ENCODE results near the gene TXNRD2.
"Not testable (repeated sequence)": the region's sequence is repeated elsewhere in the genome, so short reads cannot be mapped to it uniquely, and the experiment has no call there.

TXNRD2 gene

DNA sequence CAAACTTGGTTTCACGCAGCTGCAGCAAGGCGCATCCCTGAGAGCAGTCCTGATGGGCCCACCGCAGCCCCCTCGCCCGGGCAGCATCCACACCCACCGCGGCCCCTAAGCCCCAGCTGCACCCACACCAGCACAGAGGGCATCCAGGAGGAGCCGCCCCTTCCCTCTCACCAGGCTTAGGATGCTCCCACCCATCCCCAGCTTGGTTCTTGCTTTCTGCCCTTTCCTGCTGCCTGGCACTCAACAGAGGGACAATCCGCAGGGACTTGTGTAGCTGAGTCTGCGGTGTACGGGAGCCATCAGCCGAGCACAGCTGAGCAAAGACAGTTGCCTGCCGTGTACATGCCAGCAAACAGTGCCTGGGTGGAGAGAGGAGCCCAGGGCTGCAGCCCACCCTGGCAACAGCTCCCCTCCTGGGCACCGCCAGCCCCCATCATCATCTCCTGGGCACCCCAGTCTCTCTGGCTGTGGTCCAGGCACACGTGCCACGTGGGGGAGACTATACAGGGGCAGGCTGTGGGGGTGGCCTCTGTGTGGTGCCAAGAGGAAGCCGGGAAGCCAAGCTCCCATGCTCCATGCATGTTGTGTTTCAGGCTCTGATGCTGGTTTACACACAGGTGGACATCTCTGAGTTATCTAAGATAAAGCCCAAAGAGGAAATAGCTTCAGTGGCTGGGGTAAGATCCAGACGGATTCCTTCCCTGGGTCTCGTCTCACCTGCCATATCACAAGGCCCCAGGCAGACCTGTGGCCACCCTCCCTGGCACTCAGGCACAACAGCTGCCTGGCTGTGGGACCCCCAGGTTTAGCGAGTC is 50.9 kb downstream of the TXNRD2 start:
- no peak for DNase-seq (ENCODE audit: low read depth in 2 of 2)

- no peak for DNase-seq (ENCODE audit: low read depth in 2 of 2)
Measured at GRCh38 chr22:19889951-19890350, 51.7 kb downstream of the TXNRD2 start.

DNA sequence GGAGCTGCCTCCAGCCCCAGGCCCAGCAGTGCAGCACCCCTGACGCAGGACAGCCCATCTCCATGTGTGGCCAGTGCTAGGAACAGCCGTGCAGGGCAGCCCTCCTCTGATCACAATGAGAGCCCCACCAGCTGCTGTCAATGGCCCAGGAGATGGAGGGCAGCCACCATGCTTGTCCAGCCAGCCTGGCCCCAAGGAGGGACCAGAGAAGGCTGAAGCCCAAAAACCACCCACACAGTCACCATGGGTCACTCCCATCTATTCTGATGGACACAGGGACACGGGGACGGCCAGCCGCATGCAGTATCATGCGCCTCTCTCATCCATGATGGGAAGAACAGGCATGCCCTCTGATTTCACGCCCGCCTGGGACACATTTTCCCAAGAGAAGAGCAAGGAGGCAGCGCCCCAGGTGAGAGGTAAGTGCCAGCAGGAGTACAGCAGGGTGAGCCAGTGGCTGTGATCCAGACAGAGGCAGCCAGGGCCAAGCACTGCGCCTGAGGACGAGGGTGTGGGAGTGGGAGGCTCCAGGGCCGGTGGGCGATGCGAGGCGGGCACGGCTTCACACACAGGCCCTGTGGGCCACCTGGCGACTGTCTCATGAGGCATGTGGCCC is 53.4 kb downstream of the TXNRD2 start:
- no peak for DNase-seq (ENCODE audit: low read depth in 2 of 2)

- no peak for DNase-seq (ENCODE audit: low read depth in 2 of 2)
Measured at GRCh38 chr22:19887256-19887985, 54.2 kb downstream of the TXNRD2 start.

- DNase-seq (ENCODE audit: low read depth in 2 of 2) = no peak
Measured at GRCh38 chr22:19886605-19887255, 54.9 kb downstream of the TXNRD2 start.

DNA sequence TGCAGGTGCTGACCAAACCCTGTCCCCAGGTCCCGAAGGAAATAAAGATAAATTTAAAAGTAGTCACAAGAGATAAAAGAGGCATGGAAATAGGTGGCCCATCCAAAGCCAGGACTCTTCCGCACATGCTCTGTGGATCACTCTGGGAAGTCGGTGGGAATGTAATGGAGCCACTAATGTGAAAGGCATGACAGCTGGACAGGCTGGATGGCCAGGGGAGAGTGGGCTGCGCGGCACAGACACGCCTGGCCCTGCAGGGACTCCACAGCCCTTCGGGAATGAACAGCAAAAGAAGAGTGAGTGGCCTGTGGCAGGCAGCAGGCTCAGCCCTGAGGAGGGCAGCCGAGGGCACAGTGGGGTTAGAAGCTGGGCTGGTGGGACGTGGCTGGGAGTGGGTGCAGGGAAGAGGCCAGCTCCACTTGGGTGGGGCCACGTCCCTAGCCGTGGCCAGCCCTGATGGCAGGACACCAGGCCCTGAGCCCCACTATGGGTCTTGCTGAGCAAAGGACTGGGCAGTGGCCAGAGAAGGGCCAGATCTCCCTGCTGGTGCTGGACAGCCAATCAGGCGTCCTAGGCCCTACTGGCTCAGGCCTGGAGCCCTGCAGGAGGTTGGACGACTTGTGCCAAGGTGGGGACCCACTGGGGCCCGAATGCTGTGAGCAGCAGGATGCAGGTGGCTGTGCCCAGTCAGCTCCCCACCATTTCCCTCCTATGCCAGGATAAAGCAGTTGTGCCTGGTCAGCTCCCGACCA is 55.6 kb downstream of the TXNRD2 start:
- DNase-seq (ENCODE audit: low read depth in 2 of 2) = no peak

GRCh38 chr22:19884954-19885751 is 56.5 kb downstream of the TXNRD2 start:
- no peak for DNase-seq (ENCODE audit: low read depth in 2 of 2)

DNA sequence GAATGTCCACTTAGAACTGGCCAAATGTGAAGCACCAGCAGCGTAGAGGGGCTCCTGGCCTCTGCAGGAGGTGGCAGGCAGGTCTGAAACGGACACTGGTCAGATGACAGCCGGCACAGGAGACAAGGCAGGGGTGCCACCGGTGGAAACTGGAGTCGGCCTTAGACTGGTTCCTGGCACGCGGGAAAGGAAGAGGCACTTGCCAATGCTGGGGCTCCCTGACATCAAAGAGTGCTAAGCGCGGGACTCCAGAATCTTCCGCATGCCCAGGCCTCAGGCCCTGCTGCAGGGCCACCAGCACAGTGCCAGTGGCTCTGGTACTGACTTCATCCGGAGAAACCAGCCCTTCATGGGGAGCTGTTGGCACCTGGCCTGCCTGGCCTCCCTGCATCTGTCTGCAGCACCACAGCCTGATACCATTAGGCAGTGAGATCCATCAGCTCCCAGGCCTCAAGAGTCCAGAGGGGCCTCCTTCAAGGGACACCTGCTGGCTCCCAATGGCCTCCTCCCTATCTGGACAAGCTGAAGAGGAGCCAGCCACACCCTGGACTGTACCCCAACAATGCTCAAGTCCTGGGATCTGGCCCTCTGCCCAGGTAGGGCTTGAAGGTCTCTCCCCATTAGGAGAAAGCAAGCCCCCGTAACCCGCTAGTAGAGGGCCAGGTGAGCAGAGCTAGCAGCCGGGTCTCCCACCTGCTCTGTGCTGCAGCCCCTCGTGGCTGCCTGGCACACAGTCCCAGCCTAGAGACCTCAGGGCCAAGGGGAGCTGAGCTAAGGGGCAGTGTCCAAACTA is 57.3 kb downstream of the TXNRD2 start:
- DNase-seq (ENCODE audit: low read depth in 2 of 2) = no peak

- DNase-seq (ENCODE audit: low read depth in 2 of 2) = not testable (repeated sequence)
Measured at GRCh38 chr22:19883446-19883845, 58.2 kb downstream of the TXNRD2 start.

DNA sequence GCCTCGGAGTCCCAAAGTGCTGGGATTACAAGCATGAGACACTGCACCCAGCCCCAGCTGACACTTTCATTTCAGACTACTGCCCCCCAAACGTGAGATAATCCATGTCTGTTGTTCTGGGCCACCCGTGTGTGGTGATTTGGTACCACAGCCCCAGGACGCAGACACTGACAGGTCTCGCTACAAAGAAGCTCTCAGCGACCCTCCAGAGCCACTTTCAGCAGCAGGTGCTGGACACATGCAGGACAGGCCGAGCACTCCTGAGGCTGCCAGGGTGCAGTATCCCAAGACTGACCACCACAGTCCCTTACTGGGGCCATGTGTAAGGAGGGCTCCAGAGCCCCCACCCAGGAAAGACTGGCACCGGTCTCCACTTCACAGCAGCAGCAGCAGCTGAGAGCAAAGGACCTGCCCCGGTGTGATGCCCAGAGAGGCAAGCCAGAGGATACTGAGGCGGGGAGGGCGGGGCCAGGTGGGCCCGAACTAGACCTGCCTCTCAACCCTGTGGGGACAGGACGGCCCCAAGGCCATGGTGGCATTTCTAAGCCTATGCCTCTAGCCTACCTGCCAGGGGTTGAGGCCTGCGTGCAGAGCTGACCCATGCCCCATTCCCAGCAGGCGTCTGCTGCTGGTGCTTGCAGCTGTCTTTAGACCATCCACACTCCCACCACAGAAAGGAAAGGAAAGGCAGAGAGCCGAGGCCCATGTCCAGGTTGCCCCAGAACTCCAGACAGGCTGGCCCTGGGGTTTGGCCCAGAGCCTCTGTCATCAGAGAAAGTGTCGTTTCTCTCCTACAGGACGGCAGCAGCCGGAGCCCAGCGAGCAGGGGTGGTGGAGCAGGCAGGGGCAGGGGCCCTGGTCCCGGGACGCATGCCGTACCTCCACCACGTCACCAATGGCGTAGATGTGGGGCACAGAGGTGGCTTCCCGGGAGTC is 58.9 kb downstream of the TXNRD2 start:
- DNase-seq (ENCODE audit: low read depth in 2 of 2) = no peak

GRCh38 chr22:19880786-19881569 is 60.6 kb downstream of the TXNRD2 start:
- DNase-seq (ENCODE audit: low read depth in 2 of 2) = no peak

DNA sequence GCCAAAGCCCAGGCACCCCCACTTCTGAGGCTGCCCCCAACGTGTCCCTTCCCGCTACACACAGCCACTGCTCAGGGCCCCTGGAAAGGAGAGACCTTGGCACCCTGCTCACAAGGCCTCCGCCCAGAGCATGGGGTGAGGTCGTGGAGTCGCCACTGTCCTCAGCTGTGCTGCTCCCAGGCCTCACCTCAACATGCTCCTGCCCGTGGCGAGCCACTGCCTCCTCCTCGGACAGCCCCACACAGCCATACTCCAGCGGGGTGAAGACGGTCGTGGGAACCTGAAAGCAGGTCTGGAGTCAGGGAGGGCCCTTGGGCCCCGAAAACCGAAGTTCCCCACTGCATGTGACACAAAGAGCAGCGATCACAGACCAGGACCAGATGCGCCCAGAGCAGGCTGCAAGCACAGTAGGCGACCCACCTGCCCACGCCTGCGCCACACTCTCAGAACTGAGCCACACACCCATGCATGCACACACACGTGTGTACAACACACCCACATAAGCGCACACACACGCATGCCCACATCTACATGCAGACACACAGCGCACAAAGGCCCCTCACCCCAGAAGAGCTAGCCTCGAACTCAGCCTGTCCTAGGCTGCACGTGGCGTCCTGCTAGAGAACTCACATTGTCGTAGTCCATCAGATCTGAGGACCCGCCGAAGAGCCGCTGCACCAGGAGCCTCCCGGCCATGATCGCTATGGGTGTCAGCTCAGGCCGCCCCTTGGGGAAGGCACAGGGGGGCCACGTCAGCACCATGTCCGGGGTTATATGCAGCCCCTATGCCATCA is 61.4 kb downstream of the TXNRD2 start:
- no peak for DNase-seq (ENCODE audit: low read depth in 2 of 2)

- DNase-seq (ENCODE audit: low read depth in 2 of 2) = no peak
Measured at GRCh38 chr22:19879643-19879991, 62.0 kb downstream of the TXNRD2 start.

DNA sequence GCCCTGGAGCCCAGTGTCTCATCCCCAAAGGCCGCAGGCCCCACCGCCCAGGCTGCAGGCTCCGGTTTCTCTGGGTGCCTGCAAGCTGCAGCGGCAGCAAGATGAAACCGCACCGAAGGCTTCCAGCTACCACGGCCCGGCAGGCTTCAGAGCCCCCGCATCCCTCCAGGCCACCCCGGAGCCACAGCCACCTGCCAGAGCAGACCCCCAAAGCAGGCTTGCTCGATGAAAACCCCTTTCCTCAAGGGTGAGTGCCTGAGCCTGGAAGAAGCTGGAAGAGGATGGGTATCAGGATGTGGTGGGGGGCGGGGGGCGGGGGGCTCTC is 62.4 kb downstream of the TXNRD2 start:
- no peak for DNase-seq (ENCODE audit: low read depth in 2 of 2)

DNA sequence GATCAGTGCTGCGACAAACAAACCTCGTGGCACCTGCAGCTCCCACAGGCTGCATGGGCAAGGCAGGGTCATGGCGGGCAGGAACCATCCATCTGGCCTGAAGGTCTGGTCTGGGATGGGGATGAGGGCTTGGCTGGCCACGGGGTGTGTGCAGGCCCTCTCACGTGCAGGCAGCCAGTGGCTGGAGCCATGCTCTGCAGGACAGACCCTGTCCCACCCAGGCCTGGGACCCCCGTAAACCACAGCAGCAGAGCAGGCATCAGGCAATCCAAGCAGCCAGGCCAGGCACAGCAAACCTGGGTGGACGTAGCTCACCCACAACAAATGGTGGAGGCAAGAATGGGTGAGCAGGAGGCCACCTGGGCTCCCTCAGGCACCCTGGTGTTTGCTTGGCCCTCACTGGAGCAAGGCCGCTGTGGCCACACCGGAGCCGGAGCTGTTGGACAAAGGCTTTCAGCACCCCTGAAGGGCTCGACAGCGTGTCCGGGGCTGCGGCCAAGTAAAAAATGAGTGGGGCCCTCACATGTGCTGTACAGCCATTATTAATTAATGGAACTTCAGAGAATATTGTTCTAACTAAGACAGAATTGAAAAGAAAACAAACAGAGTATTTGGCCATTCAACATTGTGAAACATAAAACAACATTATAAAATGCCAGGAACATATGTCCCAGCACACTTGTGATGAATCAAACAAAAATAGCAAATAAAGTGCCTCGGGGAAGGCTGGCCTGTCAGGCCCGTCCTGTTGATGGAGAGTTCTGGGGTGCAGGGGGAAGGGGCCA is 63.0 kb downstream of the TXNRD2 start:
- no peak for DNase-seq (ENCODE audit: low read depth in 2 of 2)

DNA sequence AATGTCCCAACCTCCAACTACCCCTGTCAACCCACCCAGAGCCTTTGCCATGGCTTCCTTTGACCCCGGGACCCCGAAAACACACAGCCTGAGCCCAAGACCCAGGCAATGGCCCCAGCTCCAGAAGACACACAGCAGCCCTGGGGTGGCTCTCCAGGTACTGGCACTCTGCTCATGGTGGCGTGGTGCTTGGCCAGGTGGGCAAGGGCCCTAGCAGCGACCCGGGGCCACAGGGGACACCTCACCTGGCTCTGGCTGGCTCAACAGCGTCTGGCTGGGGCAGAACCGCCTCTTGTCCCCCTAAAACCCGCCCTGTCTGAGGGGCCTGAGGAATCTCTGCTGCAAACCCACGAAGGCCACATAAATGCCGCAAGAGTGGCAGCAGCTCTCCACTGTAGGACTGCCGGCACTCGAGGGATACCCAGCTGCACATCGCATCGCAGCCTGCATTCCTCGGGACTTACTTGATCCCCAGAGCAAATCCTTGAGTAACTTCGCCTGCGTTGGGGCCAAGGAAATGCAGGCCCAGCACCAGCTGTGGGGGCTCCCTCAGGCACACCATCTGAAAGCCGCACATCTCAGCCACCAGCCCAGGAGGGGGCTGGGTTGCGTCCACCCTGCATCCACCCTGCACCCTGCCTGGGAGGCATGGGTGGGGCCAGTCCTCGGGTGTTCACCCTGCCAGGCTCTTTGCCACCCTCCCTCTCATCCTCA is 63.8 kb downstream of the TXNRD2 start:
- DNase-seq (ENCODE audit: low read depth in 2 of 2) = no peak
